Stomach (tissue), 9 donors: Measurements from ENCODE around the gene LYAR. TPM values are rescaled to one million over a fixed set of nuclear protein-coding genes. Genes with fewer than 3 reads are reported as not detected.

Experiments used
- DNase-seq, 2 donors: peaks; one replicate each; pipeline versions ENCODE4 v3.0.0 to v3.0.0-alpha.2; 2013 to 2019
- H3K27ac ChIP-seq, 5 donors: fragments of 200-600 bp in 4 of 5; sonication (generic) in 4 of 5; one replicate each; pipeline ENCODE4 v1.5.1; 2013 to 2019; ENCODE audit warnings: mild to moderate bottlenecking in 1 of 5, moderate library complexity in 1 of 5
- H3K27me3 ChIP-seq, 3 donors: fragments of 200-600 bp; sonication (generic); one replicate each; pipeline ENCODE4 v1.5.1; 2017 to 2019; ENCODE audit warnings: mixed run types in 1 of 3
- H3K36me3 ChIP-seq, 4 donors: fragments of 200-600 bp; sonication (generic); 1 replicate in 3 of 4; 2 replicates in 1 of 4; pipeline ENCODE4 v1.5.1; 2016 to 2019
- H3K4me1 ChIP-seq, 4 donors: fragments of 200-600 bp; sonication (generic); one replicate each; pipeline ENCODE4 v1.5.1; 2016 to 2019
- H3K4me3 ChIP-seq, 4 donors: fragments of 200-600 bp; sonication (generic) in 3 of 4; one replicate each; pipeline ENCODE4 v1.5.1; 2016 to 2019; ENCODE audit warnings: mild to moderate bottlenecking in 1 of 4
- H3K9me3 ChIP-seq, 4 donors: fragments of 200-600 bp; sonication (generic); one replicate each; pipeline ENCODE4 v1.5.1; 2016 to 2019
- EP300 ChIP-seq: sonication (generic); formaldehyde crosslinking; IDR thresholded peaks from one replicate; pipeline ENCODE4 v1.6.1; 2017; ENCODE audit warnings: antibody characterized with exemption
- POLR2A ChIP-seq, 4 donors: fragments of 450-650 bp; IDR thresholded peaks; one replicate each; pipeline ENCODE4 v1.6.1; 2016; ENCODE audit warnings: antibody characterized with exemption in 4 of 4, control low read depth in 2 of 4, mild to moderate bottlenecking in 1 of 4, moderate library complexity in 1 of 4
- POLR2AphosphoS5 ChIP-seq, 3 donors: sonication (generic); formaldehyde crosslinking; IDR thresholded peaks; one replicate each; pipeline ENCODE4 v1.6.1; 2016; ENCODE audit warnings: antibody characterized with exemption in 3 of 3
- WGBS, 5 donors: extraction: QIAGEN DNeasy Blood & Tissue Kit in 3 of 5; methylation state at CpG; one replicate each; pipeline versions ENCODE4 v1.1.5 to v1.1.7; 2013 to 2018; 5-methylcytosine and 5-hydroxymethylcytosine counted together
- intact Hi-C: fragments of 100-400 bp; cut with DNase I; formaldehyde crosslinking; loops from one replicate; pipeline ENCODE4 v1.15.1; 2023; ENCODE audit warnings: low total_unique reads
- polyA plus RNA-seq, 3 donors: library from polyadenylated mRNA; stranded (reverse); fragments of 200-250 nt; gene quantifications; one replicate each; pipeline ENCODE4 v1.2.3, GENCODE V29; 2013
- total RNA-seq, 5 donors: library from RNA; depleted of rRNA; stranded (reverse); fragments of >200 nt; gene quantifications; one replicate each; pipeline versions ENCODE4 v1.1.0 to v1.2.3, GENCODE V29; 2014 to 2016
- TF ChIP-seq, protein P1 (sequence below), 7 experiments: fragments of 450-650 bp in 4 of 7; fragments of 200-600 bp in 3 of 7; sonication (generic) in 3 of 7; IDR thresholded peaks; one replicate each; pipeline ENCODE4 v1.5.1; 2016 to 2019; ENCODE audit warnings: antibody characterized with exemption in 7 of 7, control low read depth in 2 of 7, mild to moderate bottlenecking in 1 of 7
- donor health status: healthy with polysubstance abuse.
- donor health status: Bipolar disorder and iron deficiency.
- donor health status: healthy.

The LYAR gene
- total and polyA plus RNA-seq, 8 donors: 0.87 to 23.8 (median 8.5) TPM

- Histone ChIP-seq H3K9me3 (no peaks in the 10 kb centered on the region), H3K27ac (no peak overlapping the region), H3K36me3 (peaks cover 12 to 40% (median 24%) of the 10 kb centered on the region in 4 donors), H3K27me3 (no peaks in the 10 kb centered on the region), H3K4me1 (peaks cover 0 to under 1% (median 0%) of the 10 kb centered on the region in 4 donors), H3K4me3 (no peak overlapping the region)
- peak in 1 of 2 donors; percentile 9 for DNase-seq
- TF ChIP-seq POLR2A (IDR thresholded peaks at IDR 0.05) (no peak), POLR2AphosphoS5 (IDR thresholded peaks at IDR 0.05) (no peak), EP300 (no peak)
- TF ChIP-seq, protein P1, sequence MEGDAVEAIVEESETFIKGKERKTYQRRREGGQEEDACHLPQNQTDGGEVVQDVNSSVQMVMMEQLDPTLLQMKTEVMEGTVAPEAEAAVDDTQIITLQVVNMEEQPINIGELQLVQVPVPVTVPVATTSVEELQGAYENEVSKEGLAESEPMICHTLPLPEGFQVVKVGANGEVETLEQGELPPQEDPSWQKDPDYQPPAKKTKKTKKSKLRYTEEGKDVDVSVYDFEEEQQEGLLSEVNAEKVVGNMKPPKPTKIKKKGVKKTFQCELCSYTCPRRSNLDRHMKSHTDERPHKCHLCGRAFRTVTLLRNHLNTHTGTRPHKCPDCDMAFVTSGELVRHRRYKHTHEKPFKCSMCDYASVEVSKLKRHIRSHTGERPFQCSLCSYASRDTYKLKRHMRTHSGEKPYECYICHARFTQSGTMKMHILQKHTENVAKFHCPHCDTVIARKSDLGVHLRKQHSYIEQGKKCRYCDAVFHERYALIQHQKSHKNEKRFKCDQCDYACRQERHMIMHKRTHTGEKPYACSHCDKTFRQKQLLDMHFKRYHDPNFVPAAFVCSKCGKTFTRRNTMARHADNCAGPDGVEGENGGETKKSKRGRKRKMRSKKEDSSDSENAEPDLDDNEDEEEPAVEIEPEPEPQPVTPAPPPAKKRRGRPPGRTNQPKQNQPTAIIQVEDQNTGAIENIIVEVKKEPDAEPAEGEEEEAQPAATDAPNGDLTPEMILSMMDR (IDR thresholded peaks at IDR 0.05): no peak
- 80 to 98% (median 94%) methylated on average over 3 of the region's 3 CpGs for WGBS, 5 donors
- intact Hi-C loops: no loop called here
Observed at GRCh38 chr4:4299006-4299405, 9.1 kb upstream of the LYAR start.

DNA sequence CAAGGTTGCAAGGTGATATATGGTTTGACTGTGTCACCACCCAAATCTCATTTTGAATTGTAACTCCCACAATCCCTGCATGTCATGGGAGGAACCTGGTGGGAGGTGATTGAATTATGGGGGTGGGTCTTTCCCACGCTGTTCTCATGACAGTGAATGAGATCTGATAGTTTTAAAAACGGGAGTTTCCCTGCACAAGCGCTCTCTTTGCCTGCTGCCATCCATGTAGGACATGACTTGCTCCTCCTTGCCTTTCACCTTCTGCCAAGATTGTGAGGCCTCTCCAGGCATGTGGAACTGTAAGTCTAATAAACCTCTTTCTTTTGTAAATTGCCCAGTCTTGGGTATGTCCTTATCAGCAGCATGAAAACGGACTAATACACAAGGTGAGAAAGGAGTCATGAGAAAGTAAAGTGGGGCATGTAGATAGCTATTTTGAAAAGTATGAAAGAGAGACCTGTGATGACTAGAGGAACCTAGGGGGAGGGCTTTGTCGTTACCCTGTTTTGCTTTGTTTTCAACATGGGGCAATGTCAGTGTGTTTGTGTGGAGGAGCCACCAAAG is 6.4 kb upstream of the LYAR start:
- H3K4me1 ChIP-seq: peaks cover under 1 to 12% (median 6%) of the 10 kb centered on the region in 4 donors
- TF ChIP-seq POLR2AphosphoS5 (IDR thresholded peaks at IDR 0.05) (no peak), EP300 (no peak), POLR2A (IDR thresholded peaks at IDR 0.05) (no peak)
- TF ChIP-seq, protein P1 (IDR thresholded peaks at IDR 0.05): no peak
- no peak overlapping the region for H3K4me3 ChIP-seq
- DNase-seq: no peak
- intact Hi-C loops: no loop called here
- no peaks in the 10 kb centered on the region for H3K9me3 ChIP-seq
- H3K36me3 ChIP-seq: peaks cover 4 to 23% (median 12%) of the 10 kb centered on the region in 4 donors
- no peaks in the 10 kb centered on the region for H3K27me3 ChIP-seq
- no peak overlapping the region for H3K27ac ChIP-seq
- WGBS, 5 donors: 90 to 96% (median 92%) methylated on average over 5 of the region's 5 CpGs

- H3K27ac ChIP-seq: no peak overlapping the region
- H3K9me3 ChIP-seq: no peaks in the 10 kb centered on the region
- peaks cover 14 to 37% (median 27%) of the 10 kb centered on the region in 4 donors for H3K4me1 ChIP-seq
- 92 to 97% (median 95%) methylated on average over 3 of the region's 3 CpGs for WGBS, 5 donors
- H3K27me3 ChIP-seq: no peaks in the 10 kb centered on the region
- TF ChIP-seq POLR2A (IDR thresholded peaks at IDR 0.05) (no peak), EP300 (no peak)
- peaks cover 0 to 7% (median 2%) of the 10 kb centered on the region in 4 donors for H3K36me3 ChIP-seq
- DNase-seq: no peak
- intact Hi-C loops: no loop called here
- no peak overlapping the region for H3K4me3 ChIP-seq
Observed at GRCh38 chr4:4293279-4293678, 3.3 kb upstream of the LYAR start.

DNA sequence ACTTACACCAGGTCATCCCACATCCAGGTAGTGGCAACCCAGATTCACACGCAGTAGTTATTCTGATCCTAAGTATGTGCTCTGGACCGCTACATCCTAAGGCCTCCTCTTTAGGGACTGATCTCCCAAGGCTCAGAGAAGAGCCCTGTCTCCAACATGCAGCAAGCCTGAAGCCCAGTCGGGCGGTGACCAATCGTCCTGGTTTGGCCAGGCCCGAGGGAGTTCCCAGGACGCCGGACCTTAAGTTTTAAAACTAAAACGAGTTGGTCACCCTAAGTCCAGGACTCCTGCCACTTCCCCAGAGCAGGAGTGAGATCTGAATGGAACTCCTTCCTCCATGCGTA is 385 bp downstream of the LYAR start:
- intact Hi-C loops: no loop called here
- peaks cover 4 to 22% (median 20%) of the 10 kb centered on the region in 4 donors for H3K36me3 ChIP-seq
- H3K4me3 ChIP-seq: peak overlapping the region; percentile 77 to 100 (median 97)
- no peak for DNase-seq
- WGBS, 5 donors: 0 to 1% (median 1%) methylated on average over 10 of the region's 10 CpGs
- peaks cover 14 to 38% (median 31%) of the 10 kb centered on the region in 4 donors for H3K4me1 ChIP-seq
- peak overlapping the region; percentile 60 to 88 (median 84) for H3K27ac ChIP-seq
- H3K27me3 ChIP-seq: no peaks in the 10 kb centered on the region
- no peaks in the 10 kb centered on the region for H3K9me3 ChIP-seq
- no peak for TF ChIP-seq POLR2A (IDR thresholded peaks at IDR 0.05)
- TF ChIP-seq, protein P1 (IDR thresholded peaks at IDR 0.05): no peak
- TF ChIP-seq EP300: no peak
- TF ChIP-seq POLR2AphosphoS5 (IDR thresholded peaks at IDR 0.05): no peak

DNA sequence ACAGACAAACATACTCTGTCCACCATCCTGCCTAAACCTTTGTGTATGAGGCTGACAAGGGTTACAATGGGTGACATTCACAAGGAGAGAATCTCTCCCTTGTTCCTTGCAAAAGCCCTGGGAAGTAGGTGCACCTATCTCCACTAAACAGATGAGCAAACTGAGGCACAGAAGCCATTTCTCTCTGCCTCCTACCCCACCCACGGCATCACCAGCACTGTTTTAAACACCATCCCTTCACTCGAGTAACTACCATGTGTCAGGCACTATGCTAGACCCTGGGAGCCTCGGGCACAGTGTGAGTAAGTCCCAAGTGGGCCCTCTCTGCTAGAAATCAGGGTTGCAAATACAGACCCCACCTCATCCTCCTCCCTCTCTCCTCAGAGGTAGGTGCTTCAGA is 899 bp downstream of the LYAR start:
- WGBS, 5 donors: 27 to 36% (median 32%) methylated on average over 3 of the region's 3 CpGs
- peak overlapping the region in 2 of 5 donors; percentile 84 to 87 for H3K27ac ChIP-seq

More for the DNA sequence above, 899 bp downstream of the LYAR start:
- peak overlapping the region; percentile 77 to 100 (median 97) for H3K4me3 ChIP-seq
- H3K9me3 ChIP-seq: no peaks in the 10 kb centered on the region
- TF ChIP-seq POLR2AphosphoS5 (IDR thresholded peaks at IDR 0.05) (no peak), EP300 (no peak), POLR2A (IDR thresholded peaks at IDR 0.05) (no peak)
- TF ChIP-seq, protein P1 (IDR thresholded peaks at IDR 0.05): no peak
- peaks cover 14 to 38% (median 31%) of the 10 kb centered on the region in 4 donors for H3K4me1 ChIP-seq
- H3K27me3 ChIP-seq: no peaks in the 10 kb centered on the region
- no peak for DNase-seq
- peaks cover 4 to 27% (median 22%) of the 10 kb centered on the region in 4 donors for H3K36me3 ChIP-seq
- intact Hi-C loops: no loop called here
